Measurements from ENCODE around the gene PLCB4. TPM values are rescaled to one million over a fixed set of nuclear protein-coding genes. Genes with fewer than 3 reads are reported as not detected.

The PLCB4 gene
- total RNA-seq, 1 experiment from 2014 or later = 14.9 TPM

DNA sequence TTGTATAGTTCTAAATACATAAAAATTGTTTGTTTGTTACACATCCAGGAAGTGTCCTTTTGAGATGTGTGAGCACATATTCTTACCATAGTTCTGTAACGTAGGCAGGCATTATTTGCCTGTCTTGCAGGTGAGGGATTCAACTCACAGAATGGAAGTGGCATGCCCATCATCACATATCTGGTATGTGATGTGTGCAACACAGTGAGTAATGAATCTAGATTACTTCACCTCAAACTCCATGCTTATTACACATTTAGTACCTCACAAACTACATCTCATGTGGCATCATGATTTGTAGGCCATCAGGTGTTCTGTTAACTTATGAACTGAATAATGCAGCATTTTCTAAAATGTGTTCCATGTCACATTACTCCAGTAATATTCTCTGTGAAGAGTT is 181.6 kb downstream of the PLCB4 start:
- Histone ChIP-seq H3K9me2 (ENCODE audit: insufficient read depth) (no peaks in the 10 kb centered on the region), H3K79me2 (ENCODE audit: low read depth) (no peaks in the 10 kb centered on the region), H2AFZ (no peak overlapping the region), H3K27ac (no peak overlapping the region), H3K4me2 (no peak overlapping the region), H3K9me3 (ENCODE audit: insufficient read depth, low read depth) (no peaks in the 10 kb centered on the region), H3K27me3 (ENCODE audit: insufficient read depth, low read depth) (no peaks in the 10 kb centered on the region), H4K20me1 (ENCODE audit: insufficient read depth) (no peaks in the 10 kb centered on the region), H3K4me1 (replicated peaks; ENCODE audit: insufficient read depth) (no peaks in the 10 kb centered on the region), H3F3A (ENCODE audit: insufficient read depth, low read depth) (no peaks in the 10 kb centered on the region), H3K36me3 (ENCODE audit: low read depth) (no peaks in the 10 kb centered on the region), H3K4me3 (no peak overlapping the region)
- DNase-seq = no peak
- intact Hi-C loops (cut with micrococcal nuclease; ENCODE audit: unreplicated experiment) = no loop called here
- no peak for TF ChIP-seq EZH2 (IDR thresholded peaks at IDR 0.05; ENCODE audit: low read depth)
- TF ChIP-seq, protein P1, sequence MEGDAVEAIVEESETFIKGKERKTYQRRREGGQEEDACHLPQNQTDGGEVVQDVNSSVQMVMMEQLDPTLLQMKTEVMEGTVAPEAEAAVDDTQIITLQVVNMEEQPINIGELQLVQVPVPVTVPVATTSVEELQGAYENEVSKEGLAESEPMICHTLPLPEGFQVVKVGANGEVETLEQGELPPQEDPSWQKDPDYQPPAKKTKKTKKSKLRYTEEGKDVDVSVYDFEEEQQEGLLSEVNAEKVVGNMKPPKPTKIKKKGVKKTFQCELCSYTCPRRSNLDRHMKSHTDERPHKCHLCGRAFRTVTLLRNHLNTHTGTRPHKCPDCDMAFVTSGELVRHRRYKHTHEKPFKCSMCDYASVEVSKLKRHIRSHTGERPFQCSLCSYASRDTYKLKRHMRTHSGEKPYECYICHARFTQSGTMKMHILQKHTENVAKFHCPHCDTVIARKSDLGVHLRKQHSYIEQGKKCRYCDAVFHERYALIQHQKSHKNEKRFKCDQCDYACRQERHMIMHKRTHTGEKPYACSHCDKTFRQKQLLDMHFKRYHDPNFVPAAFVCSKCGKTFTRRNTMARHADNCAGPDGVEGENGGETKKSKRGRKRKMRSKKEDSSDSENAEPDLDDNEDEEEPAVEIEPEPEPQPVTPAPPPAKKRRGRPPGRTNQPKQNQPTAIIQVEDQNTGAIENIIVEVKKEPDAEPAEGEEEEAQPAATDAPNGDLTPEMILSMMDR (conservative IDR thresholded peaks at IDR 0.05) = no peak
- CTCF ChIA-PET = no interaction called here
- POLR2A ChIA-PET (ENCODE audit: unreplicated experiment) = no interaction called here
- no TSS peak for BruUV-seq (replicated peaks)

DNA sequence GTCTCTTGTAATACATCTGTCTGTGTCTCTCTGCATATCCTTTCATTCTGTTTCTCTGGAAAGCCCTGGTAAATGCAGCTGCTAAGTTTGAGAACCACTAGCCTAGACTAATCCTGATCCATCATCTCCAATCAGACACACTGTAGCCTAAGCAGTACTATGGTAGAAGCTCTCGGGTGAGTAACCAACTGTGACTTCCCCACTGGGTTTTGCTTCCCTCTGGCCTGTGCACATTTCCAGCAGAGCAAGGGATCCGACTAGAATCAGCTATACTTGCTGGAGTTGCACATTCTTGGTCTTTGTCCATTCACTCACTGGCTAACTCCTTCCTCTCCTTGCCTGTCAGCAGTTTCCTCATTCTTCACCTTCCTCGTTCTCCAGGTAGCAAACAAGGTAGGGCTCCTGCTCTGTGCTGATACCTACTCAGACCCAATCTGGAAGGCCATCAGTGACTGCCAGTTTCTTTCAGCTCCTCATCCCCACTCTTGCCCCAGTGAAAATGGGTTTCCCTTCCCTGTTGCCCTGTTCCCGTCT is 184.2 kb downstream of the PLCB4 start:
- H3K4me2 ChIP-seq = no peak overlapping the region
- ChIA-PET CTCF (no interaction called here), POLR2A (ENCODE audit: unreplicated experiment) (no interaction called here)
- BruUV-seq (replicated peaks) = no TSS peak
- no peak overlapping the region for H3K4me3 ChIP-seq
- intact Hi-C loops (cut with micrococcal nuclease; ENCODE audit: unreplicated experiment) = no loop called here
- no peaks in the 10 kb centered on the region for H3K9me3 ChIP-seq (ENCODE audit: insufficient read depth, low read depth)
- DNase-seq = no peak
- H3F3A ChIP-seq (ENCODE audit: insufficient read depth, low read depth) = no peaks in the 10 kb centered on the region
- no peak overlapping the region for H3K27ac ChIP-seq
- H3K9me2 ChIP-seq (ENCODE audit: insufficient read depth) = no peaks in the 10 kb centered on the region
- H3K36me3 ChIP-seq (ENCODE audit: low read depth) = no peaks in the 10 kb centered on the region
- no peak overlapping the region for H2AFZ ChIP-seq
- no peaks in the 10 kb centered on the region for H3K27me3 ChIP-seq (ENCODE audit: insufficient read depth, low read depth)
- no peak for TF ChIP-seq EZH2 (IDR thresholded peaks at IDR 0.05; ENCODE audit: low read depth)
- TF ChIP-seq, protein P1 (conservative IDR thresholded peaks at IDR 0.05) = no peak
- no peaks in the 10 kb centered on the region for H3K79me2 ChIP-seq (ENCODE audit: low read depth)
- no peaks in the 10 kb centered on the region for H4K20me1 ChIP-seq (ENCODE audit: insufficient read depth)
- H3K4me1 ChIP-seq (replicated peaks; ENCODE audit: insufficient read depth) = no peaks in the 10 kb centered on the region

DNA sequence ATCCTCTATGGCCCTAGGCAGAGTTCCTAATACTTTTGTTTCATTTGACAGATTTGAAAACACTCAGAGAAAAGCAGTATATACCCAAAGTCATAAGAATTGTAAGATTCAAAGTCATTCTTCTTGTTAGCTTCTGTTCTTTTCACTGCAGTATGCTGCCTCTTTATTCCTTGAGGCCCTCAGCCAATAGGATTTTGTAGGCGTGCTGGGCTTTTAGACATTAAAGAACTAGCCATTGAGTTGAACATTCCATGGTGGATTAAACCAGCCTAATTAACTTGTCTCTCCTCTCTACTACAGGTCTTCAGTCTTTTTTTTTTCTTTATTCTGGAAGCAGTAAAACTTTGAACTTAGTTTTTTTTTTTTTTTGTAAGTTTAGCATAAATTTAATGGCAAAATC is 186.3 kb downstream of the PLCB4 start:
- Histone ChIP-seq H3K4me3 (no peak overlapping the region), H2AFZ (no peak overlapping the region), H3F3A (ENCODE audit: insufficient read depth, low read depth) (no peaks in the 10 kb centered on the region), H3K36me3 (ENCODE audit: low read depth) (no peaks in the 10 kb centered on the region), H3K9me3 (ENCODE audit: insufficient read depth, low read depth) (no peaks in the 10 kb centered on the region), H3K9me2 (ENCODE audit: insufficient read depth) (no peaks in the 10 kb centered on the region), H3K4me1 (replicated peaks; ENCODE audit: insufficient read depth) (no peaks in the 10 kb centered on the region), H3K4me2 (no peak overlapping the region), H3K79me2 (ENCODE audit: low read depth) (no peaks in the 10 kb centered on the region), H4K20me1 (ENCODE audit: insufficient read depth) (no peaks in the 10 kb centered on the region), H3K27me3 (ENCODE audit: insufficient read depth, low read depth) (no peaks in the 10 kb centered on the region), H3K27ac (no peak overlapping the region)
- ChIA-PET CTCF (no interaction called here), POLR2A (ENCODE audit: unreplicated experiment) (no interaction called here)
- no peak for DNase-seq
- TF ChIP-seq, protein P1 (conservative IDR thresholded peaks at IDR 0.05) = no peak
- no peak for TF ChIP-seq EZH2 (IDR thresholded peaks at IDR 0.05; ENCODE audit: low read depth)
- no TSS peak for BruUV-seq (replicated peaks)
- intact Hi-C loops (cut with micrococcal nuclease; ENCODE audit: unreplicated experiment) = no loop called here

Data from PC-9 (cell line).